Subcutaneous abdominal adipose tissue (tissue), 5 donors: ENCODE measurements around the gene RIOK2.

Experiments used
- H3K27ac ChIP-seq: one replicate; pipeline ENCODE4 v1.7.0; 2013; ENCODE audit warnings: low read depth, mild to moderate bottlenecking, inconsistent platforms, low read length, moderate library complexity
- H3K27me3 ChIP-seq, 5 donors: one replicate each; pipeline ENCODE4 v1.7.0; 2013; ENCODE audit warnings: low read length in 5 of 5, inconsistent platforms in 1 of 5; ENCODE audit not compliant: control insufficient read depth in 5 of 5, insufficient read depth in 4 of 5
- H3K36me3 ChIP-seq, 5 donors: one replicate each; pipeline ENCODE4 v1.7.0; 2013; ENCODE audit warnings: low read length in 5 of 5; ENCODE audit not compliant: control insufficient read depth in 5 of 5, insufficient read depth in 5 of 5
- H3K4me1 ChIP-seq, 5 donors: one replicate each; pipeline ENCODE4 v1.7.0; 2013; ENCODE audit warnings: low read length in 5 of 5, mild to moderate bottlenecking in 3 of 5, moderate library complexity in 1 of 5; ENCODE audit not compliant: control insufficient read depth in 5 of 5, insufficient read depth in 5 of 5
- H3K4me3 ChIP-seq, 5 donors: one replicate each; pipeline ENCODE4 v1.7.0; 2013; ENCODE audit warnings: low read length in 5 of 5, low read depth in 1 of 5
- H3K9ac ChIP-seq, 5 donors: one replicate each; pipeline ENCODE4 v1.7.0; 2013; ENCODE audit warnings: low read length in 5 of 5, mild to moderate bottlenecking in 4 of 5, moderate library complexity in 3 of 5
- H3K9me3 ChIP-seq, 5 donors: one replicate each; pipeline ENCODE4 v1.7.0; 2013; ENCODE audit warnings: low read length in 5 of 5; ENCODE audit not compliant: control insufficient read depth in 5 of 5
- donor health status: healthy.
- donor health status: healthy.
- donor health status: healthy.
- donor health status: healthy.
- donor health status: healthy.

RIOK2 gene

DNA sequence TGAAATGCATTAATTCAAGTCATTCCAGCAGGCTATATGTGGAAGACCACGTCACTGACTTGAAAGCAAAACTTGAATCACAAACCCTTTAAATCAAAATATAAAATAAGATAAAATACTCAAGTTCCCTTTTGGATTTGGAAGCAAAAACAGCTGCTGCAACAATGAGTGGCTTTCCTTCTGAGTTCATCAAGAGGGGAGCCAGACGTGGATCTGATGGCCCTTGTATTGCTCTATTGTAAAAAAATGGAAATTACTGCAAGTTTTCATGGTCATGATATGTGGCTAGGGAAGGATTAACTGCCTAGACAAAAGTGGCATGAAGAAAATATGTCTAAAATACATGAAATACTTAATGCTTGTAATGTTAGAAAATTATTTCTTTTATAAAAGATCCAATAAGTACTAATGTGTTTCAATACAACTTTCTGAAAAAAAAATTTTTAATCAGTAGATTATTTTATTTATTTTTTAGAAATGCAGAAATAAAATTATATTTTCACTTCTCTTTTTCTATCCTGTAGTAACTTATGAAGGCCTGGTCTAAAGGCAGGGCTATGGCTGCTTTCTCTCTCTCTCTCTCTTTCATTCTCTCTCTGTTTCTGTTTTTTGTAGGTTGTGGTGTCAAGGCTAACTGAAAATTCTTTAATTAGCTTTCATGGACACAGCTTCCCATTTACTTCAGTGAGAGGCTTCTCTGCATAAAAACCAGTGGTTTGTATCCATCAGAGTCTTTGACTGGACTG is 64.6 kb downstream of the RIOK2 start:
- H3K27me3 ChIP-seq, result no peaks in the 10 kb centered on the region
- no peak overlapping the region for H3K9ac ChIP-seq
- H3K9me3 ChIP-seq, result no peaks in the 10 kb centered on the region
- H3K4me1 ChIP-seq, result peaks cover 0 to 6% (median 0%) of the 10 kb centered on the region in 5 donors
- no peak overlapping the region for H3K4me3 ChIP-seq
- H3K27ac ChIP-seq, result no peak overlapping the region
- H3K36me3 ChIP-seq, result no peaks in the 10 kb centered on the region

DNA sequence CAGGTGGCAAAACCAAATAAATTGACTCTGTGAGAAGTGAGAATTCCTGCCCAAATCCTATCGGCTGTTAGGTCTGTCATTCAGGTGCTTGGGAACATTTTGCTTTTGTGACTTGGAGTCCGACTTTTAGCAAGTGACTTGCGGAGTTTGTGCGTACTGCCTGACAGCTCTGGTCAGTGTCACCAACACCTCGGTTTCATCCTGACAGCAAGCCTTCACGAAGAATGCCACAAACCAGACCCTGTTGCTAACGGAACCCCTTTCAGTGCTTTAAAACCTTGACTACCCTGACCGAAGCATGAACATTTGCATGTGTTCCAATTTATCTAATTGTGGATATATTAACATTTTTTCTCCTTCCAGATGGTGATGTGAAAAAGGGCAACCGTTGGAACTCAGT is 67.1 kb downstream of the RIOK2 start:
- Histone ChIP-seq H3K27ac (no peak overlapping the region), H3K36me3 (no peaks in the 10 kb centered on the region)

DNA sequence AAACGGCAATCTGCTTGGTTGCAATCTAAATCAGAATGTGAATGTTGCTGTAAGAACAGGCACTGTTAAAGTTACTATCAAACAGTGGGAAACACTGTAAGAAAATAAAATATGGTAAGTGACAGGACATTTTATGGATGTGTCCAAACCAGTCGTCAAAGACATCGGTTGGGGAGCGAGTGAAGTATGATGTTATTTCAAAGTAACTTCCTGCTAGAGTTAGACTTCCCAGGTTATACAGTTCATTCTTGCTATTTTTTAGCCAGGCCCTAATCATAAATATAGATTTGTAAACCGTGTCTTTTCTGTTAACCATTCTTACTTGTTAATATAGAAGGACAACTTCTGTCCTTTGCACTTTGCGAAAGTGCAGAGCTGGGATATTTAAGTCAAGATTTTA is 70.8 kb downstream of the RIOK2 start:
- Histone ChIP-seq H3K36me3 (no peaks in the 10 kb centered on the region), H3K4me3 (no peak overlapping the region), H3K4me1 (no peaks in the 10 kb centered on the region), H3K27me3 (no peaks in the 10 kb centered on the region), H3K27ac (no peak overlapping the region), H3K9ac (no peak overlapping the region), H3K9me3 (no peaks in the 10 kb centered on the region)

More for the DNA sequence above, 67.1 kb downstream of the RIOK2 start:
- Histone ChIP-seq H3K9me3 (no peaks in the 10 kb centered on the region), H3K9ac (no peak overlapping the region), H3K4me3 (no peak overlapping the region), H3K4me1 (peaks cover 0 to 6% (median 0%) of the 10 kb centered on the region in 5 donors), H3K27me3 (no peaks in the 10 kb centered on the region)

DNA sequence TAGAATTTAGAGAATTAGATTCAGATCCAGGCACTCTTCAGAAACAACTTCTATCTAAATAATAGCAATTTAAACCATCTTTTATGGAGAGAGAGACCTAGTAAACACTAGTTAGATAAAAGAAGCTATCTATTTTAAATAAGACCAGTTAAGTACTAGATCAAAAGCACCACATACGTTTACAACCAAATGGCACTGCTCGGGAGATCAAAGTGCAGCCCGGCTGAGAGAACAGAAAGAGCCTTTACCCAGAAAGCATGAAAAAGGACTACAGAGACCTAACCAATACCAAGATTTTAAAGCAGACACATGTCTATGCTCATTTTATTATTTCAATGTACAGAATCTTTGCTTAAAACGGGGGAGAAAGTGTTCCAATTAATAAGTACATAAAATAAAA is 71.4 kb downstream of the RIOK2 start:
- Histone ChIP-seq H3K27me3 (no peaks in the 10 kb centered on the region), H3K9ac (no peak overlapping the region), H3K4me3 (no peak overlapping the region), H3K9me3 (no peaks in the 10 kb centered on the region), H3K27ac (no peak overlapping the region), H3K4me1 (no peaks in the 10 kb centered on the region), H3K36me3 (no peaks in the 10 kb centered on the region)

DNA sequence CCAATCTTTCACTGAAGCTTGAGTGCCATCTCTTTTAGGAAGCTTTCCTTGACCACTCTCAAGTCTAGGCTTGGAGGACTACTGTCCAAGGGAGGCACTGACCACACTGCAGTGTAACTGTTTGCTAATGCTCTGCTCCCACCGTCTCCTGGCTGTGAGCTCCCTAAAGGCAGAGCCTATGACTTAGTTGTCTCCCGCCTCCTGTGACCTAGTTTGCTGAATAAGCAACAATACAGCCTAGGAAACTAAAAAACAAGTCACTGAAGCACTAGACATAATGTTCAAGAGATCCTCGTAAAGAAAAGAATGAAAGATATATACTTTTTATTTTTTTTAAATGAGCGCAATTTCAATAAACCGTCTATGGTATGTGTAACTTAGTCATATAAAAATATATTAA is 72.0 kb downstream of the RIOK2 start:
- Histone ChIP-seq H3K27me3 (no peaks in the 10 kb centered on the region), H3K9me3 (no peaks in the 10 kb centered on the region), H3K4me1 (no peaks in the 10 kb centered on the region), H3K4me3 (no peak overlapping the region), H3K27ac (no peak overlapping the region), H3K9ac (no peak overlapping the region), H3K36me3 (no peaks in the 10 kb centered on the region)
